GM18867 (cell line): ENCODE results near the gene TMEM81.

Experiments used
- ATAC-seq: cut with Tn5 transposase; IDR thresholded peaks from one replicate; pipeline ENCODE4 v1.9.1; 2021; ENCODE audit warnings: mild to moderate bottlenecking, moderate library complexity; ENCODE audit not compliant: unreplicated experiment

The TMEM81 gene

GRCh38 chr1:205077158-205077933 is 6.9 kb downstream of the TMEM81 start:
- no peak for ATAC-seq

GRCh38 chr1:205076245-205076761 is 8.0 kb downstream of the TMEM81 start:
- ATAC-seq: no peak

GRCh38 chr1:205075642-205076155 is 8.6 kb downstream of the TMEM81 start:
- no peak for ATAC-seq

GRCh38 chr1:205074513-205074912 is 9.7 kb downstream of the TMEM81 start:
- ATAC-seq: no peak

- ATAC-seq: no peak
These were observed 10.2 kb downstream of the TMEM81 start for GRCh38 chr1:205074084-205074483.

- ATAC-seq: no peak
These were observed 10.7 kb downstream of the TMEM81 start for GRCh38 chr1:205073511-205073910.

- no peak for ATAC-seq
These were observed 11.4 kb downstream of the TMEM81 start for GRCh38 chr1:205072881-205073280.

GRCh38 chr1:205072286-205072685 is 12.0 kb downstream of the TMEM81 start:
- no peak for ATAC-seq

GRCh38 chr1:205071801-205072200 is 12.5 kb downstream of the TMEM81 start:
- no peak for ATAC-seq

GRCh38 chr1:205071028-205071409 is 13.2 kb downstream of the TMEM81 start:
- ATAC-seq: no peak

- ATAC-seq: no peak
These were observed 14.7 kb downstream of the TMEM81 start for GRCh38 chr1:205069371-205070125.

- ATAC-seq: no peak
These were observed 15.7 kb downstream of the TMEM81 start for GRCh38 chr1:205068457-205069040.

GRCh38 chr1:205068001-205068400 is 16.3 kb downstream of the TMEM81 start:
- ATAC-seq: no peak

- ATAC-seq: no peak
These were observed 17.2 kb downstream of the TMEM81 start for GRCh38 chr1:205067031-205067430.

- ATAC-seq: no peak
These were observed 18.0 kb downstream of the TMEM81 start for GRCh38 chr1:205066141-205066818.

- ATAC-seq: no peak
These were observed 18.6 kb downstream of the TMEM81 start for GRCh38 chr1:205065666-205066065.

- ATAC-seq: no peak
These were observed 19.4 kb downstream of the TMEM81 start for GRCh38 chr1:205064741-205065316.

- ATAC-seq: no peak
These were observed 20.0 kb downstream of the TMEM81 start for GRCh38 chr1:205064301-205064700.

GRCh38 chr1:205062895-205063294 is 21.4 kb downstream of the TMEM81 start:
- no peak for ATAC-seq

- no peak for ATAC-seq
These were observed 21.9 kb downstream of the TMEM81 start for GRCh38 chr1:205062319-205062718.

GRCh38 chr1:205061665-205062069 is 22.6 kb downstream of the TMEM81 start:
- no peak for ATAC-seq
